ENCODE data around the gene FBLN2.

- TF ChIP-seq EP300 (IDR thresholded peaks at IDR 0.05; ENCODE audit: borderline replicate concordance in 1 of 2, control insufficient read depth in 1 of 2, low read depth in 2 of 2, low read length in 2 of 2) (no peak), SP1 (IDR thresholded peaks at IDR 0.05; ENCODE audit: low read depth, low read length) (no peak), CTCF (IDR thresholded peaks at IDR 0.05 in 2 of 3, conservative IDR thresholded peaks at IDR 0.05 in 1 of 3; ENCODE audit: control insufficient read depth in 2 of 3, extremely low read depth in 1 of 3, insufficient read depth in 1 of 3, low read depth in 3 of 3, low read length in 3 of 3) (no peak), RELB (IDR thresholded peaks at IDR 0.05; ENCODE audit: low read depth) (no peak), PAX5 (IDR thresholded peaks at IDR 0.05; ENCODE audit: borderline replicate concordance, low read depth, low read length) (no peak), SMC3 (IDR thresholded peaks at IDR 0.05; ENCODE audit: borderline replicate concordance, low read length) (no peak), CBFB (IDR thresholded peaks at IDR 0.05; ENCODE audit: low read depth) (no peak)
These were observed 9.3 kb upstream of the FBLN2 start for GRCh38 chr3:13539671-13540070.

Measured in GM12878 (cell line).